Measurements from ENCODE around the gene KATNA1.

Gene KATNA1

GRCh38 chr6:149586149-149586548 lies 62.4 kb downstream of the KATNA1 start:
- no peak for TF ChIP-seq FOXP2 (optimal IDR thresholded peaks at IDR 0.05; ENCODE audit: borderline replicate concordance, extremely low read depth, extremely low read length, insufficient read depth)
- no peak for TF ChIP-seq TAF1 (IDR thresholded peaks at IDR 0.05; ENCODE audit: borderline replicate concordance, insufficient read depth, low read length)
- TF ChIP-seq SIN3A (IDR thresholded peaks at IDR 0.05; ENCODE audit: borderline replicate concordance, insufficient read depth, low read length), result no peak
- TF ChIP-seq REST (IDR thresholded peaks at IDR 0.05; ENCODE audit: insufficient read depth in 1 of 2, low read depth in 2 of 2, low read length in 2 of 2), result no peak
- no peak for TF ChIP-seq POLR2AphosphoS5 (IDR thresholded peaks at IDR 0.05; ENCODE audit: low read depth, low read length)

- TF ChIP-seq POLR2AphosphoS5 (IDR thresholded peaks at IDR 0.05; ENCODE audit: low read depth, low read length) (no peak), TAF1 (IDR thresholded peaks at IDR 0.05; ENCODE audit: borderline replicate concordance, insufficient read depth, low read length) (no peak), SIN3A (IDR thresholded peaks at IDR 0.05; ENCODE audit: borderline replicate concordance, insufficient read depth, low read length) (no peak), REST (IDR thresholded peaks at IDR 0.05; ENCODE audit: insufficient read depth in 1 of 2, low read depth in 2 of 2, low read length in 2 of 2) (no peak), FOXP2 (optimal IDR thresholded peaks at IDR 0.05; ENCODE audit: borderline replicate concordance, extremely low read depth, extremely low read length, insufficient read depth) (no peak)
Observed at GRCh38 chr6:149581349-149581748, 67.2 kb downstream of the KATNA1 start.

GRCh38 chr6:149580880-149581279 lies 67.6 kb downstream of the KATNA1 start:
- no peak for TF ChIP-seq POLR2AphosphoS5 (IDR thresholded peaks at IDR 0.05; ENCODE audit: low read depth, low read length)
- TF ChIP-seq SIN3A (IDR thresholded peaks at IDR 0.05; ENCODE audit: borderline replicate concordance, insufficient read depth, low read length), result no peak
- TF ChIP-seq REST (IDR thresholded peaks at IDR 0.05; ENCODE audit: insufficient read depth in 1 of 2, low read depth in 2 of 2, low read length in 2 of 2), result no peak
- no peak for TF ChIP-seq FOXP2 (optimal IDR thresholded peaks at IDR 0.05; ENCODE audit: borderline replicate concordance, extremely low read depth, extremely low read length, insufficient read depth)
- no peak for TF ChIP-seq TAF1 (IDR thresholded peaks at IDR 0.05; ENCODE audit: borderline replicate concordance, insufficient read depth, low read length)

- TF ChIP-seq REST (IDR thresholded peaks at IDR 0.05; ENCODE audit: insufficient read depth in 1 of 2, low read depth in 2 of 2, low read length in 2 of 2), result no peak
- no peak for TF ChIP-seq SIN3A (IDR thresholded peaks at IDR 0.05; ENCODE audit: borderline replicate concordance, insufficient read depth, low read length)
- no peak for TF ChIP-seq FOXP2 (optimal IDR thresholded peaks at IDR 0.05; ENCODE audit: borderline replicate concordance, extremely low read depth, extremely low read length, insufficient read depth)
- TF ChIP-seq TAF1 (IDR thresholded peaks at IDR 0.05; ENCODE audit: borderline replicate concordance, insufficient read depth, low read length), result no peak
- TF ChIP-seq POLR2AphosphoS5 (IDR thresholded peaks at IDR 0.05; ENCODE audit: low read depth, low read length), result no peak
Observed at GRCh38 chr6:149567945-149568585, 80.4 kb downstream of the KATNA1 start.

All from PFSK-1 (cell line).